ELF-1 (cell line): Measurements from ENCODE around the gene FKBP1A.

Experiments used
- DNase-seq: peaks from one replicate; pipeline ENCODE4 v3.0.0-alpha.2; 2016; ENCODE audit warnings: low read depth, low spot score

Gene FKBP1A

GRCh38 chr20:1392693-1393506, at the start of gene FKBP1A:
FKBP1A (minus strand) TSS chr20:1393054; CDS start chr20:1392998, 56 bp downstream.
- DNase-seq: peak; percentile 89

- no peak for DNase-seq
Measured at GRCh38 chr20:1442304-1442703, 49.5 kb upstream of the FKBP1A start.

GRCh38 chr20:1441133-1441532, 48.3 kb upstream of the FKBP1A start:
- DNase-seq: no peak

GRCh38 chr20:1440024-1440423, 47.2 kb upstream of the FKBP1A start:
- DNase-seq: peak; percentile 58

GRCh38 chr20:1438361-1438760, 45.5 kb upstream of the FKBP1A start:
- no peak for DNase-seq

- peak; percentile 67 for DNase-seq
Measured at GRCh38 chr20:1437235-1437904, 44.5 kb upstream of the FKBP1A start.

GRCh38 chr20:1436263-1436662, 43.4 kb upstream of the FKBP1A start:
- DNase-seq: no peak

- no peak for DNase-seq
Measured at GRCh38 chr20:1435337-1435699, 42.5 kb upstream of the FKBP1A start.

GRCh38 chr20:1434571-1435336, 41.9 kb upstream of the FKBP1A start:
- no peak for DNase-seq

GRCh38 chr20:1431158-1431557, 38.3 kb upstream of the FKBP1A start:
- DNase-seq: no peak

- no peak for DNase-seq
Measured at GRCh38 chr20:1430004-1430451, 37.2 kb upstream of the FKBP1A start.

- no peak for DNase-seq
Measured at GRCh38 chr20:1429143-1429728, 36.4 kb upstream of the FKBP1A start.

- peak; percentile 65 for DNase-seq
Measured at GRCh38 chr20:1427457-1428054, 34.7 kb upstream of the FKBP1A start.

GRCh38 chr20:1426231-1426849, 33.5 kb upstream of the FKBP1A start:
- DNase-seq: no peak

GRCh38 chr20:1424336-1424735, 31.5 kb upstream of the FKBP1A start:
- no peak for DNase-seq

GRCh38 chr20:1423625-1424106, 30.8 kb upstream of the FKBP1A start:
- DNase-seq: peak; percentile 88

GRCh38 chr20:1423206-1423605, 30.4 kb upstream of the FKBP1A start:
- no peak for DNase-seq

- peak; percentile 27 for DNase-seq
Measured at GRCh38 chr20:1422753-1423152, 29.9 kb upstream of the FKBP1A start.

GRCh38 chr20:1420066-1420465, 27.2 kb upstream of the FKBP1A start:
- DNase-seq: no peak

GRCh38 chr20:1418350-1418749, 25.5 kb upstream of the FKBP1A start:
- DNase-seq: no peak

- no peak for DNase-seq
Measured at GRCh38 chr20:1417790-1418189, 24.9 kb upstream of the FKBP1A start.
